H9 (cell line): ENCODE measurements around the gene DUSP2. TPM values are rescaled to one million over a fixed set of nuclear protein-coding genes. Genes with fewer than 3 reads are reported as not detected.

Experiments
- DNase-seq: peaks from one replicate; pipeline ENCODE4 v3.0.0-alpha.2; 2017
- H2AFZ ChIP-seq: one replicate; pipeline ENCODE4 v1.6.1; 2013; ENCODE audit warnings: mild to moderate bottlenecking, low read length, control low read depth, moderate library complexity
- H2AK5ac ChIP-seq: 2 replicates; pipeline ENCODE4 v1.6.1; 2013; ENCODE audit warnings: low read length, control low read depth, mixed read lengths; ENCODE audit not compliant: insufficient read length
- H2BK120ac ChIP-seq: one replicate; pipeline ENCODE4 v1.6.1; 2013; ENCODE audit warnings: low read depth, mild to moderate bottlenecking, low read length, control low read depth, inconsistent platforms; ENCODE audit not compliant: poor library complexity, severe bottlenecking
- H2BK12ac ChIP-seq: 2 replicates; pipeline ENCODE4 v1.6.1; 2013; ENCODE audit warnings: low read length, control low read depth, mixed read lengths, low read depth; ENCODE audit not compliant: insufficient read length
- H2BK15ac ChIP-seq: 2 replicates; pipeline ENCODE4 v1.6.1; 2013; ENCODE audit warnings: low read depth, low read length, control low read depth
- H2BK20ac ChIP-seq: one replicate; pipeline ENCODE4 v1.6.1; 2013; ENCODE audit warnings: low read depth, mild to moderate bottlenecking, low read length, control low read depth, inconsistent platforms; ENCODE audit not compliant: poor library complexity, severe bottlenecking
- H2BK5ac ChIP-seq: 2 replicates; pipeline ENCODE4 v1.6.1; 2013; ENCODE audit warnings: low read length, control low read depth, mixed read lengths; ENCODE audit not compliant: insufficient read length
- H3K14ac ChIP-seq: 2 replicates; pipeline ENCODE4 v1.6.1; 2013; ENCODE audit warnings: low read length, control low read depth; ENCODE audit not compliant: insufficient read depth
- H3K18ac ChIP-seq: 2 replicates; pipeline ENCODE4 v1.6.1; 2013; ENCODE audit warnings: low read depth, mild to moderate bottlenecking, mixed read lengths, low read length, control low read depth; ENCODE audit not compliant: insufficient read length
- H3K23ac ChIP-seq: 2 replicates; pipeline ENCODE4 v1.6.1; 2013; ENCODE audit warnings: low read length, control low read depth, mixed read lengths, low read depth; ENCODE audit not compliant: insufficient read length
- H3K23me2 ChIP-seq: 2 replicates; pipeline ENCODE4 v1.6.1; 2013; ENCODE audit warnings: low read depth, mild to moderate bottlenecking, mixed read lengths, low read length, control low read depth; ENCODE audit not compliant: insufficient read length, poor library complexity, severe bottlenecking
- H3K27ac ChIP-seq: 2 replicates; pipeline ENCODE4 v1.5.1; 2013; ENCODE audit warnings: low read length, control low read depth, mixed read lengths, low read depth; ENCODE audit not compliant: insufficient read length
- H3K27me3 ChIP-seq: 2 replicates; pipeline ENCODE4 v1.6.1; 2013; ENCODE audit warnings: low read length, control low read depth, inconsistent platforms; ENCODE audit not compliant: insufficient read depth
- H3K4ac ChIP-seq: 2 replicates; pipeline ENCODE4 v1.6.1; 2013; ENCODE audit warnings: low read depth, mild to moderate bottlenecking, control low read depth, inconsistent platforms, low read length, moderate library complexity
- H3K4me1 ChIP-seq: 2 replicates; pipeline ENCODE4 v1.6.1; 2013; ENCODE audit warnings: low read length, control low read depth, inconsistent platforms; ENCODE audit not compliant: insufficient read depth
- H3K4me2 ChIP-seq: 2 replicates; pipeline ENCODE4 v1.6.1; 2013; ENCODE audit warnings: low read length, control low read depth, mixed read lengths; ENCODE audit not compliant: insufficient read length, insufficient read depth
- H3K56ac ChIP-seq: 2 replicates; pipeline ENCODE4 v1.6.1; 2013; ENCODE audit warnings: low read depth, mild to moderate bottlenecking, mixed read lengths, low read length, control low read depth; ENCODE audit not compliant: insufficient read length
- H3K79me1 ChIP-seq: 2 replicates; pipeline ENCODE4 v1.6.1; 2013; ENCODE audit warnings: low read depth, mild to moderate bottlenecking, moderate library complexity, low read length, control low read depth, inconsistent platforms; ENCODE audit not compliant: insufficient read depth, poor library complexity, severe bottlenecking
- H3K79me2 ChIP-seq: 2 replicates; pipeline ENCODE4 v1.6.1; 2013; ENCODE audit warnings: low read length, control low read depth, inconsistent platforms; ENCODE audit not compliant: insufficient read depth
- H3K9ac ChIP-seq: 2 replicates; pipeline ENCODE4 v1.6.1; 2013; ENCODE audit warnings: low read length, control low read depth, mixed read lengths; ENCODE audit not compliant: insufficient read length; ENCODE audit errors: extremely low read depth
- H3K9me3 ChIP-seq: one replicate; pipeline ENCODE4 v1.6.1; 2013; ENCODE audit warnings: low read depth, low read length, inconsistent platforms; ENCODE audit not compliant: control insufficient read depth
- H3T11ph ChIP-seq: one replicate; pipeline ENCODE4 v1.6.1; 2013; ENCODE audit warnings: mild to moderate bottlenecking, low read length, control low read depth, inconsistent platforms
- H4K20me1 ChIP-seq: one replicate; pipeline ENCODE4 v1.6.1; 2013; ENCODE audit not compliant: control insufficient read depth, insufficient read length, insufficient read depth
- H4K5ac ChIP-seq: 2 replicates; pipeline ENCODE4 v1.6.1; 2013; ENCODE audit warnings: low read depth, mild to moderate bottlenecking, mixed read lengths, low read length, control low read depth; ENCODE audit not compliant: insufficient read length
- H4K8ac ChIP-seq: replicated peaks from 2 replicates; pipeline ENCODE4 v1.6.1; 2013; ENCODE audit warnings: low read length, control low read depth, mixed read lengths, low read depth; ENCODE audit not compliant: insufficient read length
- H4K91ac ChIP-seq: 2 replicates; pipeline ENCODE4 v1.6.1; 2013; ENCODE audit warnings: low read depth, mild to moderate bottlenecking, moderate library complexity, mixed read lengths, low read length, control low read depth; ENCODE audit not compliant: insufficient read length
- H3K27ac Mint-ChIP-seq, 3 experiments: 2 replicates in 2 of 3; 3 replicates in 1 of 3; pipeline ENCODE4 v1.8.0; 2020 to 2021; ENCODE audit warnings: mixed read lengths in 3 of 3, mild to moderate bottlenecking in 1 of 3, moderate library complexity in 1 of 3
- H3K27me3 Mint-ChIP-seq: 2 replicates; pipeline ENCODE4 v1.8.0; 2021; ENCODE audit warnings: low read depth, mild to moderate bottlenecking, moderate library complexity, mixed read lengths
- H3K36me3 Mint-ChIP-seq, 3 experiments: 2 replicates in 2 of 3; 3 replicates in 1 of 3; pipeline ENCODE4 v1.8.0; 2020 to 2021; ENCODE audit warnings: low read depth in 3 of 3, mixed read lengths in 3 of 3; ENCODE audit not compliant: insufficient read depth in 1 of 3
- H3K4me1 Mint-ChIP-seq, 2 experiments: 2 replicates each; pipeline ENCODE4 v1.8.0; 2020; ENCODE audit warnings: mixed read lengths in 2 of 2
- H3K4me3 Mint-ChIP-seq, 2 experiments: 2 replicates in 1 of 2; 3 replicates in 1 of 2; pipeline ENCODE4 v1.8.0; 2020 to 2021; ENCODE audit warnings: mild to moderate bottlenecking in 2 of 2, mixed read lengths in 2 of 2, moderate library complexity in 1 of 2
- H3K9me3 Mint-ChIP-seq, 2 experiments: 2 replicates in 1 of 2; 3 replicates in 1 of 2; pipeline ENCODE4 v1.8.0; 2020; ENCODE audit warnings: mild to moderate bottlenecking in 2 of 2, mixed read lengths in 2 of 2, moderate library complexity in 1 of 2
- WGBS: extraction: QIAGEN DNeasy Blood & Tissue Kit; methylation state at CpG from one replicate; pipeline ENCODE4 v1.1.7; 2013; ENCODE audit warnings: missing lambda C conversion rate, low lambda C conversion rate, mixed read lengths; ENCODE audit not compliant: insufficient read length; ENCODE audit errors: extremely low coverage; 5-methylcytosine and 5-hydroxymethylcytosine counted together
- total RNA-seq: library from RNA; stranded (reverse); gene quantifications from 2 replicates; pipeline ENCODE4 v1.2.1, GENCODE V29; 2021
- TF ChIP-seq, protein P1 (sequence below): fragments of 200-600 bp; sonication (generic); conservative IDR thresholded peaks from 3 replicates; pipeline ENCODE4 v1.8.0; 2021; ENCODE audit warnings: antibody characterized with exemption, mild to moderate bottlenecking

The DUSP2 gene
- total RNA-seq, 1 experiment from 2014 or later = 14.9 TPM

DNA sequence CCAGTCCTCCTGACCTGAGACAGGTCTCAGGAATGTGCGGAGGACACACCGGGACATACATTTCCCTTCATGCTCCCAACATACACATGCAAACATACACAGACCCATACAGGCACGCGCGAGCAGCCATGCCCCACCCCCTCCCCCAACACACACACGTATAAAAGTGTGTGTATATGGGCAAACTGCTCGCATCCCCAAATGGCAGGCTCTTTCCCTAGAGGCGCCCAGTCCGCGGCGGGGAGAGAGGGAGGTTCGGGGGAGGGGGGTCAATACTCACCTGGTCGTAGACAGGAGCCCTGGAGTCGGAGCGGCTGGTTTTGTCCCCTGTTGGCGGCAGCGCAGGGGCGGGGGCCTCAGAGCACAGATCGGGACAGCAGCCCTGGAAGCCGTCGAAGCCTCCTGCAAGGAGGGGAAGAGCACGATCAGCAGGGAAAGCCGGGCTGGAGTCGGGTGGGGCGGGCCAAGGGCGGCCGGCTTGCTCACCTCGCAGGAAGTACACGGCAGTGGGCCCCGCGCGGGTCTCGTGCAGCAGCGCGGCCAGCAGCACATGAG is 682 bp downstream of the DUSP2 start:
- DNase-seq = peak; percentile 52
- Histone ChIP-seq H3K4ac (no peak overlapping the region), H4K20me1 (no peaks in the 10 kb centered on the region), H3K79me1 (no peaks in the 10 kb centered on the region), H3T11ph (no peak overlapping the region), H3K14ac (peak overlapping the region; percentile 86), H2BK120ac (no peak overlapping the region), H3K23me2 (peaks cover 6% of the 10 kb centered on the region), H3K4me1 (no peaks in the 10 kb centered on the region; the same call in 1 of the 2 replicates), H3K56ac (no peak overlapping the region), H3K79me2 (no peaks in the 10 kb centered on the region), H3K27me3 (no peaks in the 10 kb centered on the region; the same call in 1 of the 2 replicates), H3K9me3 (no peaks in the 10 kb centered on the region), H2BK5ac (no peak overlapping the region), H3K9ac (no peak overlapping the region), H2BK15ac (no peak overlapping the region), H3K4me2 (peak overlapping the region; percentile 45), H2AFZ (no peak overlapping the region), H3K27ac (no peak overlapping the region), H2BK20ac (no peak overlapping the region), H4K5ac (no peak overlapping the region), H3K18ac (peak overlapping the region; percentile 52), H2BK12ac (no peak overlapping the region), H4K91ac (no peak overlapping the region), H4K8ac (no peak overlapping the region), H3K23ac (no peak overlapping the region), H2AK5ac (no peak overlapping the region)
- H3K27ac Mint-ChIP-seq = no peak overlapping the region; a peak in 1 of 7 replicates
- peaks cover 20 to 41% of the 10 kb centered on the region in 2 experiments for H3K4me1 Mint-ChIP-seq
- no peaks in the 10 kb centered on the region for H3K9me3 Mint-ChIP-seq
- TF ChIP-seq, protein P1, sequence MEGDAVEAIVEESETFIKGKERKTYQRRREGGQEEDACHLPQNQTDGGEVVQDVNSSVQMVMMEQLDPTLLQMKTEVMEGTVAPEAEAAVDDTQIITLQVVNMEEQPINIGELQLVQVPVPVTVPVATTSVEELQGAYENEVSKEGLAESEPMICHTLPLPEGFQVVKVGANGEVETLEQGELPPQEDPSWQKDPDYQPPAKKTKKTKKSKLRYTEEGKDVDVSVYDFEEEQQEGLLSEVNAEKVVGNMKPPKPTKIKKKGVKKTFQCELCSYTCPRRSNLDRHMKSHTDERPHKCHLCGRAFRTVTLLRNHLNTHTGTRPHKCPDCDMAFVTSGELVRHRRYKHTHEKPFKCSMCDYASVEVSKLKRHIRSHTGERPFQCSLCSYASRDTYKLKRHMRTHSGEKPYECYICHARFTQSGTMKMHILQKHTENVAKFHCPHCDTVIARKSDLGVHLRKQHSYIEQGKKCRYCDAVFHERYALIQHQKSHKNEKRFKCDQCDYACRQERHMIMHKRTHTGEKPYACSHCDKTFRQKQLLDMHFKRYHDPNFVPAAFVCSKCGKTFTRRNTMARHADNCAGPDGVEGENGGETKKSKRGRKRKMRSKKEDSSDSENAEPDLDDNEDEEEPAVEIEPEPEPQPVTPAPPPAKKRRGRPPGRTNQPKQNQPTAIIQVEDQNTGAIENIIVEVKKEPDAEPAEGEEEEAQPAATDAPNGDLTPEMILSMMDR = no peak
- H3K4me3 Mint-ChIP-seq = peak overlapping the region; percentile 83 to 88
- H3K36me3 Mint-ChIP-seq = peaks cover 0 to 18% (median 0%) of the 10 kb centered on the region in 3 experiments; a peak in 2 of 7 replicates
- no CpG with 5 or more reads among the region's 35 CpGs for WGBS
- H3K27me3 Mint-ChIP-seq = peaks cover 40% of the 10 kb centered on the region
